SU-DHL-6 (cell line): Measurements from ENCODE around the gene HSPH1.

Experiments used
- EZH2phosphoT487 ChIP-seq: fragments of 200-600 bp; sonication (generic), shearing (Covaris generic); conservative IDR thresholded peaks from 2 replicates; pipeline ENCODE4 v1.6.1; 2018; ENCODE audit warnings: mild to moderate bottlenecking, antibody characterized with exemption, low read length, moderate library complexity, mixed read lengths
- TF ChIP-seq, protein P1 (sequence below): fragments of 200-600 bp; sonication (generic); IDR thresholded peaks from one replicate; pipeline ENCODE4 v1.5.1; 2017; ENCODE audit warnings: antibody characterized with exemption, mild to moderate bottlenecking, low read length, moderate library complexity; ENCODE audit not compliant: insufficient read depth, poor library complexity, severe bottlenecking

DNA sequence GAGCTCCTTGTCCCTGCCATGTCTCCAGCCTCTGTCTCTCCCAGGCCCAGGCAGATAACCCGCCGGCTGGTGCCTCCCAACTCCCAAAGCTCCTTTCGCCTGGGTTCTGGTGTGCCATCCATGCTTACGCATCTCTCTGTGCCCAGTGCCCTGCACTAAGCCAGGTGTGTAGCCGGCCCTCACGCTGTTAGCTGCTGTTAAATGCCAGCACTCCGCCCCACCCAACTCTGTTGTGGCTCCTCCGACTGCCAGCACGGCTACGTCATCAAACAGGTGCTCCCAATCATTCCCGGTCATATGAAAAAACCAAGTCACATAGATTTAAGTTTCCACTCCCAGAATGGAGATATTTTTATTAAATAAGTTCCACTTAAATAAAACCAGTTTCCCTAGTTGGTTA lies 7.0 kb upstream of the HSPH1 start:
- TF ChIP-seq, protein P1, sequence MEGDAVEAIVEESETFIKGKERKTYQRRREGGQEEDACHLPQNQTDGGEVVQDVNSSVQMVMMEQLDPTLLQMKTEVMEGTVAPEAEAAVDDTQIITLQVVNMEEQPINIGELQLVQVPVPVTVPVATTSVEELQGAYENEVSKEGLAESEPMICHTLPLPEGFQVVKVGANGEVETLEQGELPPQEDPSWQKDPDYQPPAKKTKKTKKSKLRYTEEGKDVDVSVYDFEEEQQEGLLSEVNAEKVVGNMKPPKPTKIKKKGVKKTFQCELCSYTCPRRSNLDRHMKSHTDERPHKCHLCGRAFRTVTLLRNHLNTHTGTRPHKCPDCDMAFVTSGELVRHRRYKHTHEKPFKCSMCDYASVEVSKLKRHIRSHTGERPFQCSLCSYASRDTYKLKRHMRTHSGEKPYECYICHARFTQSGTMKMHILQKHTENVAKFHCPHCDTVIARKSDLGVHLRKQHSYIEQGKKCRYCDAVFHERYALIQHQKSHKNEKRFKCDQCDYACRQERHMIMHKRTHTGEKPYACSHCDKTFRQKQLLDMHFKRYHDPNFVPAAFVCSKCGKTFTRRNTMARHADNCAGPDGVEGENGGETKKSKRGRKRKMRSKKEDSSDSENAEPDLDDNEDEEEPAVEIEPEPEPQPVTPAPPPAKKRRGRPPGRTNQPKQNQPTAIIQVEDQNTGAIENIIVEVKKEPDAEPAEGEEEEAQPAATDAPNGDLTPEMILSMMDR: no peak
- no peak for TF ChIP-seq EZH2phosphoT487
